ENCODE data around the gene OR51F2. TPM values are rescaled to one million over a fixed set of nuclear protein-coding genes. Genes with fewer than 3 reads are reported as not detected.
"Not testable (repeated sequence)": the region's sequence is repeated elsewhere in the genome, so short reads cannot be mapped to it uniquely, and the experiment has no call there.

The OR51F2 gene
- total RNA-seq, 1 donor from 2014 or later: not detected

GRCh38 chr11:4830346-4830745 is 9.2 kb downstream of the OR51F2 start:
- H3K9me3 Mint-ChIP-seq (ENCODE audit: low read depth): no peaks in the 10 kb centered on the region
- H3K27me3 Mint-ChIP-seq: no peaks in the 10 kb centered on the region
- no peak overlapping the region for H3K27ac Mint-ChIP-seq
- no peaks in the 10 kb centered on the region for H3K36me3 Mint-ChIP-seq (ENCODE audit: insufficient read depth)
- no peak for DNase-seq (ENCODE audit: low spot score, unreplicated experiment)
- H3K4me1 Mint-ChIP-seq (ENCODE audit: low read depth): no peaks in the 10 kb centered on the region
- no peak for TF ChIP-seq CTCF (IDR thresholded peaks at IDR 0.05; ENCODE audit: unreplicated experiment)
- H3K4me3 Mint-ChIP-seq (ENCODE audit: low read depth): no peak overlapping the region

DNA sequence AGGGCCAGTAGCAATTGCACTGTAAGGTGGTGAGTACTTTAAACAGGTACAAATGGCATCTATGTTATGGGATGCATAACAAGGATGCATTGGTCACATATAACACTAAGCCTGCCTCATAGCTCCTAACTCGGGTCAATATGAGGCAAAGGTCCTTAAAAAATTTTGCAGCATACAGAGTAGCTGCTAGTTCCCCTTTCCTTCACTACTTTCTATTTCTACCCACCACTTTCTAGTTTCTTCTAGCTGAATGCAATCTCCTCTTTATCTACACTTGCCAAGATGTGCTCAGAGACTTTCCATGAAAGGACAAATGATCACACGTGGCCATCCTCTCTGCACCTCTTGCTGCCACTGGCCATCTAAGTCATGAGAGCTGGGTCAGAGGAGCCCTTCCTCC is 9.8 kb downstream of the OR51F2 start:
- DNase-seq (ENCODE audit: low spot score, unreplicated experiment): no peak
- Mint-ChIP-seq H3K4me3 (ENCODE audit: low read depth) (no peak overlapping the region), H3K27ac (no peak overlapping the region), H3K36me3 (ENCODE audit: insufficient read depth) (no peaks in the 10 kb centered on the region), H3K4me1 (ENCODE audit: low read depth) (no peaks in the 10 kb centered on the region), H3K9me3 (ENCODE audit: low read depth) (no peaks in the 10 kb centered on the region), H3K27me3 (no peaks in the 10 kb centered on the region)
- no peak for TF ChIP-seq CTCF (IDR thresholded peaks at IDR 0.05; ENCODE audit: unreplicated experiment)

GRCh38 chr11:4839851-4840549 is 18.9 kb downstream of the OR51F2 start:
- DNase-seq (ENCODE audit: low spot score, unreplicated experiment): no peak
- Mint-ChIP-seq H3K27me3 (no peaks in the 10 kb centered on the region), H3K4me3 (ENCODE audit: low read depth) (no peak overlapping the region), H3K9me3 (ENCODE audit: low read depth) (no peaks in the 10 kb centered on the region), H3K27ac (no peak overlapping the region), H3K4me1 (ENCODE audit: low read depth) (no peaks in the 10 kb centered on the region), H3K36me3 (ENCODE audit: insufficient read depth) (no peaks in the 10 kb centered on the region)
- no peak for TF ChIP-seq CTCF (IDR thresholded peaks at IDR 0.05; ENCODE audit: unreplicated experiment)

DNA sequence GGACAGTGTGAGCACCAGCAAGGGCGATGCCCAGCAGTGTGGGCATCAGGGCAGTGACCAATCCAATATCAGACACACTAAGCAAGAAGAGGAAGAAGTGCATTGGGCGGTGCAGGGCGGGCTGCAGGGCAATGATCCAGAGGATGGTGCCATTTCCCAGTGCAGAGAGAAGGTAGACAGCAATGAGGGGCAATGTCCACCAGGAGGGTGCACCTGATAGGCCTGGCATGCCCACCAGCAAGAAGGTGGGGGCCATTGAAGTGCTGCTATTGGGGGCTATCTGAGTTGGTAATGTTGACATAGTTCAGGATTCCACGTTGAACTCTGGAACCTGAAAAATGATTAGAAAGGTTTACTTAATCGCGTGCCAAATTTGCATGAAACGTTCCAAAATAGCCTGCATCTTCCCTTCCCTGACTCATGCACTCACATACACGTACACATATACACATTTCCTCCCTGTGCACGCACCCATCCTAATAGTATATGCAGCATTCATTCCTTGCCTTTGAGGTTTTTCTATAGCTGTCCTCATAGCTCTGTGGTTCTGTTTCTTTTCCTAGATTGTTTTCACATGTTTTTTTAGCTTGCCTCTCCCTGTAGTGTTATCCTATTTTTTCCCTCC is 27.9 kb downstream of the OR51F2 start, which contains the start of gene OR51S1:
OR51S1 (minus strand) TSS at position 301 of the 625 bp plus-strand sequence; CDS start at position 301, 0 bp downstream.
- peaks cover 2% of the 10 kb centered on the region for H3K4me1 Mint-ChIP-seq (ENCODE audit: low read depth)
- no peak within 1 kb of the TSS for H3K4me3 Mint-ChIP-seq (ENCODE audit: low read depth)
- H3K27ac Mint-ChIP-seq: no peak within 1 kb of the TSS
- H3K36me3 Mint-ChIP-seq (ENCODE audit: insufficient read depth): no peaks in the 10 kb centered on the region
- TF ChIP-seq CTCF (IDR thresholded peaks at IDR 0.05; ENCODE audit: unreplicated experiment): no peak
- H3K27me3 Mint-ChIP-seq: no peaks in the 10 kb centered on the region
- no peaks in the 10 kb centered on the region for H3K9me3 Mint-ChIP-seq (ENCODE audit: low read depth)
- DNase-seq (ENCODE audit: low spot score, unreplicated experiment): no peak

DNA sequence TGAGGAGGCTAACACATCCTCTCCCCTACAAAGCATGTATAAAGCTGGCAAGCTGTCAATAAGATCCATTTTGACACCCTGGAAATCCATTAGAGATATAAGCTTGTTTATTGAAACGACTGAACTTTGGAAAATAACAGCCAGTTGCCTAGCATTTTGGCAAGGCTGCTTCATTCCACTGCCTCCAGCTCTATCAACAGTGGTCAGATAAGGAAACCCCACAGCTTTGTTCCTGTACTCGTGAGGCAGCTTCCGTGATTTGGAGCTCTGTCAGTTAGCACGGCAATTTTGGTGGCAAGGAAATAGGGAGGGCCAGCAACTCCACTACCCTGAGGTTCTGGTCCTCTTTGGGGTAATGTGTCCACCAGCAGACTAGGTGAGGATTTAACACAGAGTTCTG is 29.9 kb downstream of the OR51F2 start:
- Mint-ChIP-seq H3K4me1 (ENCODE audit: low read depth) (peaks cover 2% of the 10 kb centered on the region), H3K4me3 (ENCODE audit: low read depth) (no peak overlapping the region), H3K9me3 (ENCODE audit: low read depth) (no peaks in the 10 kb centered on the region), H3K27me3 (no peaks in the 10 kb centered on the region), H3K36me3 (ENCODE audit: insufficient read depth) (no peaks in the 10 kb centered on the region), H3K27ac (no peak overlapping the region)
- DNase-seq (ENCODE audit: low spot score, unreplicated experiment): no peak
- TF ChIP-seq CTCF (IDR thresholded peaks at IDR 0.05; ENCODE audit: unreplicated experiment): no peak

DNA sequence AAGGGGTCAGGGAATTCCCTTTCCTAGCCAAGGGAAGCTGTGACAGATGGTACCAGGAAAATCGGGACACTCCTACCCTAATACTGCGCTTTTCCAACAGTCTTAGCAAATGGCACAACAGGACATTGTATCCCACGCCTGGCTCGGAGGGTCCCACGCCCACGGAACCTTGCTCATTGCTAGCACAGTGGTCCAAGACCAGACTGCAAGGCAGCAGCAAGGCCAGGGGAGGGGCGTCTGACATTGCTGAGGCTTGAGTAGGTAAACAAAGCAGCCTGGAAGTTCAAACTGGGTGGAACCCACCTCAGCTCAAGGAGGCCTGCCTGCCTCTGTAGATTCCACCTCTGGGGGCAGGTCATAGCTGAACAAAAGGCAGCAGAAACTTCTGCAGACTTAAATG is 33.2 kb downstream of the OR51F2 start:
- not testable (repeated sequence) for H3K4me3 Mint-ChIP-seq (ENCODE audit: low read depth); H3K27me3 Mint-ChIP-seq; H3K4me1 Mint-ChIP-seq (ENCODE audit: low read depth); H3K27ac Mint-ChIP-seq; H3K36me3 Mint-ChIP-seq (ENCODE audit: insufficient read depth); DNase-seq (ENCODE audit: low spot score, unreplicated experiment); H3K9me3 Mint-ChIP-seq (ENCODE audit: low read depth)
